A549 (cell line): ENCODE measurements around the gene ZGPAT. TPM values are rescaled to one million over a fixed set of nuclear protein-coding genes. Genes with fewer than 3 reads are reported as not detected.

ENCODE experiments used
- ATAC-seq, 2 experiments: fragments of 200-7000 bp in 1 of 2; fragments of >200 bp in 1 of 2; cut with Nextera tagmentation in 1 of 2; cut with Tn5 transposase in 1 of 2; 3 replicates each; pipeline versions ENCODE4 v1.8.0 to v1.9.1; 2018 to 2020; ENCODE audit warnings: mild to moderate bottlenecking in 1 of 2, moderate library complexity in 1 of 2
- CTCF ChIA-PET: fragments of 300-600 bp; sonication (Branson Sonifier 250); formaldehyde crosslinking; extraction: SDS; loops from one replicate; lab custom pipeline; 2021; ENCODE audit warnings: antibody characterized with exemption, inconsistent platforms; lab: Yijun Ruan, JAX
- POLR2A ChIA-PET: fragments of 350-600 bp; formaldehyde crosslinking; extraction: SDS; loops from one replicate; lab custom pipeline; 2021; ENCODE audit warnings: antibody characterized with exemption, inconsistent platforms; lab: Yijun Ruan, JAX
- DNase-seq, 2 experiments: peaks; one replicate each; pipeline versions ENCODE4 v3.0.0 to v3.0.0-alpha.2; 2011 to 2016; ENCODE audit warnings: low read depth in 1 of 2, low spot score in 1 of 2
- FAIRE-seq: peaks from 2 replicates; lab custom pipeline; 2011; peaks lifted over from hg19 to GRCh38; lab: Jason Lieb, UNC
- H3K27ac ChIP-seq, 2 experiments: fragments of >200 bp; sonication (Bioruptor Twin); formaldehyde crosslinking; 3 replicates each; pipeline ENCODE4 v1.5.1; 2016 to 2017
- H3K4me1 ChIP-seq: fragments of >200 bp; sonication (Bioruptor Twin); formaldehyde crosslinking; 3 replicates; pipeline ENCODE4 v1.6.1; 2016
- H3K4me2 ChIP-seq: fragments of >200 bp; sonication (Bioruptor Twin); formaldehyde crosslinking; 3 replicates; pipeline ENCODE4 v1.6.1; 2016
- H3K4me3 ChIP-seq: fragments of >200 bp; sonication (Bioruptor Twin); formaldehyde crosslinking; 3 replicates; pipeline ENCODE4 v1.5.1; 2016
- H3K9me3 ChIP-seq: fragments of >200 bp; sonication (Bioruptor Twin); formaldehyde crosslinking; 3 replicates; pipeline ENCODE4 v1.6.1; 2016
- CBX2 ChIP-seq: fragments of 200-600 bp; sonication (generic); IDR thresholded peaks from 2 replicates; pipeline ENCODE4 v1.6.1; 2016; ENCODE audit warnings: low read depth, mild to moderate bottlenecking, borderline replicate concordance
- EP300 ChIP-seq, 2 experiments: fragments of >200 bp; sonication (Bioruptor Twin); formaldehyde crosslinking; IDR thresholded peaks; 2 replicates in 1 of 2; 3 replicates in 1 of 2; pipeline ENCODE4 v1.6.1; 2016 to 2017
- ESRRA ChIP-seq: fragments of 150-350 bp; IDR thresholded peaks from 2 replicates; pipeline ENCODE4 v1.6.1; 2014; ENCODE audit warnings: mild to moderate bottlenecking, low read length, borderline replicate concordance
- FOSB ChIP-seq: fragments of 250-450 bp; sonication (Bioruptor Pico); IDR thresholded peaks from 2 replicates; pipeline ENCODE4 v1.5.0; 2020; ENCODE audit warnings: mild to moderate bottlenecking, moderate library complexity
- FOSL2 ChIP-seq, 2 experiments: fragments of 450-650 bp in 1 of 2; fragments of >200 bp in 1 of 2; sonication (Bioruptor Twin) in 1 of 2; formaldehyde crosslinking; IDR thresholded peaks; 2 replicates each; pipeline versions ENCODE4 v1.5.0 to v1.6.1; 2016 to 2020; ENCODE audit warnings: mild to moderate bottlenecking in 1 of 2, moderate library complexity in 1 of 2
- HOXA7 ChIP-seq: fragments of 250-450 bp; sonication (Bioruptor Pico); IDR thresholded peaks from 2 replicates; pipeline ENCODE4 v1.5.0; 2020; ENCODE audit warnings: mild to moderate bottlenecking, moderate library complexity
- JUN ChIP-seq, 2 experiments: fragments of >200 bp; sonication (Bioruptor Twin); formaldehyde crosslinking; IDR thresholded peaks; 2 replicates in 1 of 2; 3 replicates in 1 of 2; pipeline ENCODE4 v1.6.1; 2016 to 2017
- MAFK ChIP-seq: fragments of 450-650 bp; IDR thresholded peaks from 2 replicates; pipeline ENCODE4 v1.6.1; 2014; ENCODE audit not compliant: partially characterized antibody
- MAX ChIP-seq: IDR thresholded peaks from 2 replicates; pipeline ENCODE4 v1.6.1; 2012
- NFE2L2 ChIP-seq: fragments of 150-350 bp; conservative IDR thresholded peaks from 2 replicates; pipeline ENCODE4 v1.6.1; 2014; ENCODE audit warnings: low read length
- POLR2A ChIP-seq: IDR thresholded peaks from 2 replicates; pipeline ENCODE4 v1.6.1; 2012; ENCODE audit warnings: mild to moderate bottlenecking, low read length
- RNF2 ChIP-seq: fragments of 200-600 bp; sonication (generic); IDR thresholded peaks from 2 replicates; pipeline ENCODE4 v1.6.1; 2016; ENCODE audit warnings: low read depth, mild to moderate bottlenecking, antibody characterized with exemption, moderate library complexity, borderline replicate concordance
- SREBF2 ChIP-seq: fragments of 450-650 bp; IDR thresholded peaks from 2 replicates; pipeline ENCODE4 v1.6.1; 2014; ENCODE audit warnings: mild to moderate bottlenecking, moderate library complexity
- TFCP2L1 ChIP-seq: fragments of 250-450 bp; sonication (Bioruptor Pico); IDR thresholded peaks from 2 replicates; pipeline ENCODE4 v1.5.0; 2021; ENCODE audit warnings: mild to moderate bottlenecking
- TP53 ChIP-seq: fragments of 250-450 bp; sonication (Bioruptor Pico); IDR thresholded peaks from 2 replicates; pipeline ENCODE4 v1.5.0; 2021; ENCODE audit warnings: mild to moderate bottlenecking, moderate library complexity
- ZFP36 ChIP-seq: fragments of 450-650 bp; IDR thresholded peaks from 2 replicates; pipeline ENCODE4 v1.6.1; 2014; ENCODE audit warnings: borderline replicate concordance; ENCODE audit not compliant: partially characterized antibody
- ZNF302 ChIP-seq: fragments of 250-450 bp; sonication (Bioruptor Pico); IDR thresholded peaks from 2 replicates; pipeline ENCODE4 v1.9.0; 2021; ENCODE audit warnings: inconsistent platforms, mild to moderate bottlenecking, moderate library complexity
- ZSCAN20 ChIP-seq: fragments of 250-450 bp; sonication (Bioruptor Pico); IDR thresholded peaks from 2 replicates; pipeline ENCODE4 v1.8.0; 2022; ENCODE audit warnings: mild to moderate bottlenecking, moderate library complexity
- WGBS: methylation state at CpG from one replicate; pipeline ENCODE4 v1.1.6; 2017; ENCODE audit errors: missing lambda C conversion rate; 5-methylcytosine and 5-hydroxymethylcytosine counted together
- polyA plus RNA-seq, 4 experiments: library from polyadenylated mRNA; depleted of rRNA in 3 of 4; stranded (reverse); fragments of >200 nt; fragmentation: RNase III in 1 of 4; extraction: RNeasy Plus Mini Kit Qiagen cat#74134 plus additional on column Dnase treatment in 1 of 4; gene quantifications; 2 replicates in 3 of 4; 3 replicates in 1 of 4; pipeline ENCODE4 v1.2.3, GENCODE V29; 2011 to 2017
- TF ChIP-seq, protein P1 (sequence below): fragments of 150-350 bp; IDR thresholded peaks from 2 replicates; pipeline ENCODE4 v1.6.1; 2014; ENCODE audit warnings: low read depth, mild to moderate bottlenecking, low read length
- TF ChIP-seq, protein P2 (sequence below): IDR thresholded peaks from 2 replicates; pipeline ENCODE4 v1.6.1; 2012

ZGPAT gene
- polyA plus RNA-seq, 2 of the 4 experiments (the other 2 are of a cell fraction) = 9.5 to 23.9 TPM

GRCh38 chr20:63686492-63687321 is 21.1 kb upstream of the ZGPAT start:
- ATAC-seq = peak in 1 of 2 experiments; percentile 7; a peak in 3 of 6 replicates
- H3K4me1 ChIP-seq = peaks cover 47% of the 10 kb centered on the region
- TF ChIP-seq JUN (IDR thresholded peaks at IDR 0.05) (no peak), ZSCAN20 (CRISPR knock-in tag) (no peak), POLR2A (peak; percentile 19; the same call in 1 of the 2 replicates), ESRRA (no peak), CBX2 (no peak), ZNF302 (no peak), MAX (peak; percentile 34), EP300 (IDR thresholded peaks at IDR 0.05) (peak in 1 of 2 experiments; percentile 19; a peak in 1 of 5 replicates), NFE2L2 (no peak), ZFP36 (no peak), TFCP2L1 (CRISPR knock-in tag) (no peak)
- ChIA-PET POLR2A (interaction anchor here (0.6 kb wide), 2 partner anchors 12 to 178 kb away, joined by 3 read pairs; partner anchors contain the start of gene TPD52L2), CTCF (interaction anchor here (0.8 kb wide), 2 partner anchors 11 to 149 kb away, joined by 3 read pairs; no protein-coding TSS in a partner anchor)
- H3K27ac ChIP-seq = peak overlapping the region; percentile 47 to 83
- peak in 1 of 2 experiments; percentile 69 for DNase-seq
- 62% methylated on average over 41 of the region's 45 CpGs for WGBS
- no peak for FAIRE-seq
- H3K4me2 ChIP-seq = peak overlapping the region; percentile 26
- no peaks in the 10 kb centered on the region for H3K9me3 ChIP-seq
- no peak overlapping the region for H3K4me3 ChIP-seq

DNA sequence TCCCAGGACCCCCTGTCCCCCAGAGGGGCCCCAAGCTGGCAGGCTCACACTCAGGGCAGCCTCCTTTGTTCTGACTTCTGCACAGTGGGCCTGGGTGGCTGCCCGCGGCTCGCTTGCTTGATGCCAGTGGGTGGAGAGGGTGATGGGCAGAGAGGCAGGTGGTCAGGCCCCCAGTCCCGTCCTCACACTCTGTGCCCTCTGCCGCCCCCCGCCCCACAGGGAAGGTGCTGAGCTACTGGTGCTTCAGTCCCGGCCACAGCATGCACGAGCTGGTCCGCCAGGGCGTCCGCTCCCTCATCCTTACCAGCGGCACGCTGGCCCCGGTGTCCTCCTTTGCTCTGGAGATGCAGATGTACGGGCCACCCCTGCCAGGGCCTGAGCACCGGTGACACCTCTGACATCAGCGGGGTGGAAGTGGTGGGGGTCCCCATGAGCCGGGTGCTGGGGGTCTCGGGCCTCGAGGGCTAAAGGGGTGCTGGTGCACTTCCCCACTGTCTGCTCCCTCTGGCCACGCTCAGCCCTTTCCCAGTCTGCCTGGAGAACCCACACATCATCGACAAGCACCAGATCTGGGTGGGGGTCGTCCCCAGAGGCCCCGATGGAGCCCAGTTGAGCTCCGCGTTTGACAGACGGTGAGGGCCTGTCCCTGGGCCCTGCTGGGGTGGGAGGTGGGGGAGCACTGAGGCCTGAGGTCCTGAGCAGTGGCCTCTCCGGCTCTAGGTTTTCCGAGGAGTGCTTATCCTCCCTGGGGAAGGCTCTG is 20.2 kb upstream of the ZGPAT start:
- DNase-seq = no peak
- peak overlapping the region; percentile 21 to 83; a peak in 4 of 6 replicates for H3K27ac ChIP-seq
- CTCF ChIA-PET = interaction anchor here (0.6 to 2.8 kb wide), 5 partner anchors 10 to 176 kb away, joined by 3 to 8 read pairs (median 3); partner anchors contain the start of gene PTK6
- TF ChIP-seq FOSL2 (IDR thresholded peaks at IDR 0.05) = no peak
- TF ChIP-seq FOSL2 (CRISPR knock-in tag; IDR thresholded peaks at IDR 0.05) = no peak
- TF ChIP-seq FOSB (CRISPR knock-in tag) = no peak
- TF ChIP-seq ZNF302 = no peak
- TF ChIP-seq, protein P1, sequence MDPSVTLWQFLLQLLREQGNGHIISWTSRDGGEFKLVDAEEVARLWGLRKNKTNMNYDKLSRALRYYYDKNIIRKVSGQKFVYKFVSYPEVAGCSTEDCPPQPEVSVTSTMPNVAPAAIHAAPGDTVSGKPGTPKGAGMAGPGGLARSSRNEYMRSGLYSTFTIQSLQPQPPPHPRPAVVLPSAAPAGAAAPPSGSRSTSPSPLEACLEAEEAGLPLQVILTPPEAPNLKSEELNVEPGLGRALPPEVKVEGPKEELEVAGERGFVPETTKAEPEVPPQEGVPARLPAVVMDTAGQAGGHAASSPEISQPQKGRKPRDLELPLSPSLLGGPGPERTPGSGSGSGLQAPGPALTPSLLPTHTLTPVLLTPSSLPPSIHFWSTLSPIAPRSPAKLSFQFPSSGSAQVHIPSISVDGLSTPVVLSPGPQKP = no peak
- no peak for TF ChIP-seq JUN (IDR thresholded peaks at IDR 0.05)
- no peak for TF ChIP-seq MAFK
- TF ChIP-seq TP53 (CRISPR knock-in tag) = no peak
- TF ChIP-seq SREBF2 = no peak
- no peak for TF ChIP-seq HOXA7 (CRISPR knock-in tag)
- TF ChIP-seq, protein P2, sequence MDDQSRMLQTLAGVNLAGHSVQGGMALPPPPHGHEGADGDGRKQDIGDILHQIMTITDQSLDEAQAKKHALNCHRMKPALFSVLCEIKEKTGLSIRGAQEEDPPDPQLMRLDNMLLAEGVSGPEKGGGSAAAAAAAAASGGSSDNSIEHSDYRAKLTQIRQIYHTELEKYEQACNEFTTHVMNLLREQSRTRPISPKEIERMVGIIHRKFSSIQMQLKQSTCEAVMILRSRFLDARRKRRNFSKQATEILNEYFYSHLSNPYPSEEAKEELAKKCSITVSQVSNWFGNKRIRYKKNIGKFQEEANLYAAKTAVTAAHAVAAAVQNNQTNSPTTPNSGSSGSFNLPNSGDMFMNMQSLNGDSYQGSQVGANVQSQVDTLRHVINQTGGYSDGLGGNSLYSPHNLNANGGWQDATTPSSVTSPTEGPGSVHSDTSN = no peak
- TF ChIP-seq POLR2A = no peak; the same call in 1 of the 2 replicates
- TF ChIP-seq RNF2 = no peak
- H3K4me3 ChIP-seq = no peak overlapping the region
- POLR2A ChIA-PET = interaction anchor here (0.6 to 0.9 kb wide), 2 partner anchors 11 to 177 kb away, joined by 3 read pairs; partner anchors contain the start of gene TPD52L2
- 97% methylated on average over 12 of the region's 29 CpGs for WGBS
- no peaks in the 10 kb centered on the region for H3K9me3 ChIP-seq
- no peak for FAIRE-seq
- no peak for ATAC-seq
- H3K4me1 ChIP-seq = peaks cover 45% of the 10 kb centered on the region
- peak overlapping the region; percentile 26; the same call in 2 of the 3 replicates for H3K4me2 ChIP-seq
